Measurements from ENCODE around the gene PDZD2. TPM values are rescaled to one million over a fixed set of nuclear protein-coding genes. Genes with fewer than 3 reads are reported as not detected.

PDZD2 gene
- polyA plus RNA-seq, 3 donors: 0.10 TPM; not detected in 2

DNA sequence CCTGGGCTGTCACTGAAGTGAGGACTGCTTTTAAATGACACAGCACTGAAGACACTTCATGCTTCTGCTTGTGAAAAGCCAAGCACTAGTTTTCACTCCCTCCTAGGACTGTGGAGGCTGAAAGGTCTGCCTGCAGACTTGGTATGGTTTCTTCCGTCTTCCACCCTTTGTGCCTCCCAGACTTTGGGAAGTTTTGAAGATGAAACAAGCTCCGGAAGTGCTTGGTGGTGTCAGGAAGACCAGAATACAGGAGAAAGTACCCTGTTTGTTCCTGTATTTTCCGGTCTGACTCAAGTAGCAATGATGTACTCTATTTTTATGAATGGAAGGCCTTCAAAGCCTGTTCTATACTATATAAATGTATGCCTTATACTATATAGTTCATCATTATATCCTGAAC is 222.7 kb downstream of the PDZD2 start:
- Histone ChIP-seq H3K27ac (ENCODE audit: low read depth in 1 of 2, low read length in 2 of 2) (no peak overlapping the region), H3K79me2 (ENCODE audit: insufficient read depth, low read length) (no peaks in the 10 kb centered on the region), H3K9me3 (replicated peaks in 1 of 2; ENCODE audit: control insufficient read depth in 1 of 2, insufficient read depth in 1 of 2, low read length in 2 of 2) (peaks cover 23 to 29% of the 10 kb centered on the region in 2 donors), H2AFZ (ENCODE audit: insufficient read depth, low read depth, low read length, poor library complexity, severe bottlenecking) (no peak overlapping the region), H3K4me1 (ENCODE audit: control insufficient read depth in 1 of 2, insufficient read depth in 2 of 2, low read length in 2 of 2) (no peaks in the 10 kb centered on the region), H3K9ac (ENCODE audit: insufficient read depth, low read length, poor library complexity, severe bottlenecking) (no peak overlapping the region), H4K20me1 (ENCODE audit: insufficient read depth, low read length) (no peaks in the 10 kb centered on the region), H3K36me3 (replicated peaks in 1 of 2; ENCODE audit: control insufficient read depth in 1 of 2, insufficient read depth in 2 of 2, low read length in 2 of 2) (no peaks in the 10 kb centered on the region), H3K4me2 (replicated peaks; ENCODE audit: extremely low read depth, low read length, poor library complexity, severe bottlenecking) (no peak overlapping the region), H3K4me3 (replicated peaks in 1 of 3; ENCODE audit: low read depth in 2 of 3, low read length in 3 of 3) (no peak overlapping the region), H3K27me3 (ENCODE audit: control insufficient read depth in 2 of 2, insufficient read depth in 2 of 2, low read length in 2 of 2) (peaks cover 0 to 4% of the 10 kb centered on the region in 2 donors)
- no peak for TF ChIP-seq CTCF (IDR thresholded peaks at IDR 0.05)
- peaks cover 0 to 2% of the 10 kb centered on the region in 2 donors for H3K36me3 Mint-ChIP-seq
- intact Hi-C loops (cut with micrococcal nuclease): no loop called here
- H3K4me1 Mint-ChIP-seq: peaks cover 4% of the 10 kb centered on the region
- no peak overlapping the region for H3K27ac Mint-ChIP-seq
- no peak for DNase-seq
- peaks cover 13 to 25% (median 17%) of the 10 kb centered on the region in 3 donors for H3K27me3 Mint-ChIP-seq (ENCODE audit: low read depth in 3 of 3)
- H3K9me3 Mint-ChIP-seq: peaks cover 17 to 38% (median 33%) of the 10 kb centered on the region in 7 donors
- H3K4me3 Mint-ChIP-seq: no peak overlapping the region
- WGBS (ENCODE audit: insufficient coverage): 60% methylated on average over 1 of the region's 3 CpGs

DNA sequence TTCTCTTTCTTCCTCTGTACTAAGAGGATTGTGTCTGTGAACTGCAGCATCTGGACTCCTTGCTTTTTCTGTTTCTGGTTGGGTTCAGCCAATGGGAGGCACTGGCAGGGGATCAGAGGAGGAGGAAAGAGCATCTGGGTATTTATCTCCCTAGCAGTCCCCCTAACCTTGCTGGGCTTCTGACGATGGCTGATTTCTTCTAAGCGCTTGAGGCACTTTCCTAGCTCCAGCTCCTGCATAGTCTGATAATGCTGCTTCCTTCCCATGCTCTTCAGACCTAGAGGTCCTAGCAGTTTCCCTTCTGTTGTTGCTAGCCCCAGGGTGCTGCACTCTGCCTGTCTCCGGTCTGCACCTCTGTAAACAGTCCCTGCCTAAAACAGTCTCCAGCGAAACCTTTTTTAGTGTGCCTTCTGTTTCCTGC is 225.1 kb downstream of the PDZD2 start:
- intact Hi-C loops (cut with micrococcal nuclease): no loop called here
- no peak for DNase-seq
- TF ChIP-seq CTCF (IDR thresholded peaks at IDR 0.05): no peak
- Histone ChIP-seq H3K4me2 (replicated peaks; ENCODE audit: extremely low read depth, low read length, poor library complexity, severe bottlenecking) (no peak overlapping the region), H3K4me1 (ENCODE audit: control insufficient read depth in 1 of 2, insufficient read depth in 2 of 2, low read length in 2 of 2) (no peaks in the 10 kb centered on the region), H3K79me2 (ENCODE audit: insufficient read depth, low read length) (no peaks in the 10 kb centered on the region), H3K36me3 (replicated peaks in 1 of 2; ENCODE audit: control insufficient read depth in 1 of 2, insufficient read depth in 2 of 2, low read length in 2 of 2) (no peaks in the 10 kb centered on the region), H4K20me1 (ENCODE audit: insufficient read depth, low read length) (no peaks in the 10 kb centered on the region), H3K4me3 (replicated peaks in 1 of 3; ENCODE audit: low read depth in 2 of 3, low read length in 3 of 3) (no peak overlapping the region), H3K9me3 (replicated peaks in 1 of 2; ENCODE audit: control insufficient read depth in 1 of 2, insufficient read depth in 1 of 2, low read length in 2 of 2) (peaks cover 16 to 17% of the 10 kb centered on the region in 2 donors), H3K9ac (ENCODE audit: insufficient read depth, low read length, poor library complexity, severe bottlenecking) (no peak overlapping the region), H3K27me3 (ENCODE audit: control insufficient read depth in 2 of 2, insufficient read depth in 2 of 2, low read length in 2 of 2) (peaks cover 3 to 4% of the 10 kb centered on the region in 2 donors), H2AFZ (ENCODE audit: insufficient read depth, low read depth, low read length, poor library complexity, severe bottlenecking) (no peak overlapping the region), H3K27ac (ENCODE audit: low read depth in 1 of 2, low read length in 2 of 2) (no peak overlapping the region)
- no peak overlapping the region for H3K4me3 Mint-ChIP-seq
- WGBS (ENCODE audit: insufficient coverage): 9% methylated on average over 4 of the region's 4 CpGs
- peaks cover 0 to 1% of the 10 kb centered on the region in 2 donors for H3K36me3 Mint-ChIP-seq
- peaks cover 4% of the 10 kb centered on the region for H3K4me1 Mint-ChIP-seq
- H3K9me3 Mint-ChIP-seq: peaks cover 12 to 27% (median 23%) of the 10 kb centered on the region in 7 donors
- peaks cover 14 to 28% (median 15%) of the 10 kb centered on the region in 3 donors for H3K27me3 Mint-ChIP-seq (ENCODE audit: low read depth in 3 of 3)
- peak overlapping the region in 1 of 7 donors; percentile 31 for H3K27ac Mint-ChIP-seq

Data from CD14-positive monocyte (primary cell).